ENCODE results near the gene SLC22A3.

GRCh38 chr6:160363016-160363996 lies 15.1 kb downstream of the SLC22A3 start:
- TF ChIP-seq, protein P1, sequence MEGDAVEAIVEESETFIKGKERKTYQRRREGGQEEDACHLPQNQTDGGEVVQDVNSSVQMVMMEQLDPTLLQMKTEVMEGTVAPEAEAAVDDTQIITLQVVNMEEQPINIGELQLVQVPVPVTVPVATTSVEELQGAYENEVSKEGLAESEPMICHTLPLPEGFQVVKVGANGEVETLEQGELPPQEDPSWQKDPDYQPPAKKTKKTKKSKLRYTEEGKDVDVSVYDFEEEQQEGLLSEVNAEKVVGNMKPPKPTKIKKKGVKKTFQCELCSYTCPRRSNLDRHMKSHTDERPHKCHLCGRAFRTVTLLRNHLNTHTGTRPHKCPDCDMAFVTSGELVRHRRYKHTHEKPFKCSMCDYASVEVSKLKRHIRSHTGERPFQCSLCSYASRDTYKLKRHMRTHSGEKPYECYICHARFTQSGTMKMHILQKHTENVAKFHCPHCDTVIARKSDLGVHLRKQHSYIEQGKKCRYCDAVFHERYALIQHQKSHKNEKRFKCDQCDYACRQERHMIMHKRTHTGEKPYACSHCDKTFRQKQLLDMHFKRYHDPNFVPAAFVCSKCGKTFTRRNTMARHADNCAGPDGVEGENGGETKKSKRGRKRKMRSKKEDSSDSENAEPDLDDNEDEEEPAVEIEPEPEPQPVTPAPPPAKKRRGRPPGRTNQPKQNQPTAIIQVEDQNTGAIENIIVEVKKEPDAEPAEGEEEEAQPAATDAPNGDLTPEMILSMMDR (IDR thresholded peaks at IDR 0.05 in 4 of 5, conservative IDR thresholded peaks at IDR 0.05 in 1 of 5) = no peak
- TF ChIP-seq POLR2A (IDR thresholded peaks at IDR 0.05) = no peak
